Measurements from ENCODE around the gene ANGPTL2.

GRCh38 chr9:127083138-127083980 lies 39.1 kb downstream of the ANGPTL2 start:
- TF ChIP-seq POLR2A (IDR thresholded peaks at IDR 0.05; ENCODE audit: low read length) = no peak
- no peak for TF ChIP-seq GATA1 (IDR thresholded peaks at IDR 0.05; ENCODE audit: low read depth, low read length)

All from erythroblast (primary cell).